ENCODE measurements around the gene ANTXR2.

The ANTXR2 gene

GRCh38 chr4:80010316-80010715, 62.7 kb downstream of the ANTXR2 start:
- DNase-seq (ENCODE audit: extremely low read depth, low read depth) = no peak
- TF ChIP-seq CTCF (IDR thresholded peaks at IDR 0.05; ENCODE audit: low read depth, low read length) = no peak

GRCh38 chr4:80009806-80010205, 63.2 kb downstream of the ANTXR2 start:
- TF ChIP-seq CTCF (IDR thresholded peaks at IDR 0.05; ENCODE audit: low read depth, low read length) = no peak
- no peak for DNase-seq (ENCODE audit: extremely low read depth, low read depth)

GRCh38 chr4:80008971-80009370, 64.1 kb downstream of the ANTXR2 start:
- DNase-seq (ENCODE audit: extremely low read depth, low read depth) = no peak

GRCh38 chr4:80008351-80008750, 64.7 kb downstream of the ANTXR2 start:
- TF ChIP-seq CTCF (IDR thresholded peaks at IDR 0.05; ENCODE audit: low read depth, low read length) = no peak
- no peak for DNase-seq (ENCODE audit: extremely low read depth, low read depth)

More at GRCh38 chr4:80008971-80009370, 64.1 kb downstream of the ANTXR2 start:
- no peak for TF ChIP-seq CTCF (IDR thresholded peaks at IDR 0.05; ENCODE audit: low read depth, low read length)

GRCh38 chr4:80007745-80008149, 65.3 kb downstream of the ANTXR2 start:
- no peak for DNase-seq (ENCODE audit: extremely low read depth, low read depth)
- TF ChIP-seq CTCF (IDR thresholded peaks at IDR 0.05; ENCODE audit: low read depth, low read length) = no peak

- no peak for TF ChIP-seq CTCF (IDR thresholded peaks at IDR 0.05; ENCODE audit: low read depth, low read length)
- no peak for DNase-seq (ENCODE audit: extremely low read depth, low read depth)
These were observed 65.9 kb downstream of the ANTXR2 start for GRCh38 chr4:80006935-80007744.

- TF ChIP-seq CTCF (IDR thresholded peaks at IDR 0.05; ENCODE audit: low read depth, low read length) = no peak
- DNase-seq (ENCODE audit: extremely low read depth, low read depth) = no peak
These were observed 67.2 kb downstream of the ANTXR2 start for GRCh38 chr4:80005863-80006262.
